HPDE6-E6E7 (cell line): ENCODE measurements around the gene HOXB13.

Experiments
- DNase-seq: peaks from one replicate; pipeline ENCODE4 v3.0.0; 2011; ENCODE audit warnings: missing footprints; ENCODE audit errors: extremely low spot score

The HOXB13 gene

GRCh38 chr17:48728232-48729231 is at the start of gene HOXB13:
Gene HOXB13 (minus strand): TSS chr17:48728750. CDS start chr17:48728593, 157 bp downstream.
- no peak for DNase-seq

- DNase-seq: no peak
These were observed 48.1 kb upstream of the HOXB13 start for GRCh38 chr17:48776602-48777001.

DNA sequence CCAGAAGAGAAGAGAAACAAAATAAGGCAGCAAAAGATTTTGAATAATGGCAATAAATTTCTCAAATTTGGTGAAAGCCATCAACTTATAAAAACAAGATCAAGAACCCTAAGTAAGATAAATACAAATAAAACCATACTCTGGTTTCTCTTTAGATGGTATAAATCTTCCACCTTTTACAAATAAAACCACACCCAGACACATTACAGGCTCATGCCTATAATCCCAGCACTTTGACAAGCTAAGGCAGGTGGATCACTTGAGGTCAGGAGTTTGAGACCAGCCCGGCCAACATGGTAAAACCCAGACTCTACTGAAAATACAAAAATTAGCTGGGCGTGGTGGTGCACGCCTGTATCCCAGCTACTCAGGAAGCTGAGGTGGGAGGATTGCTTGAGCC is 44.7 kb upstream of the HOXB13 start:
- no peak for DNase-seq

- no peak for DNase-seq
These were observed 42.4 kb upstream of the HOXB13 start for GRCh38 chr17:48770954-48771353.

GRCh38 chr17:48769009-48769675 is 40.6 kb upstream of the HOXB13 start:
- no peak for DNase-seq

DNA sequence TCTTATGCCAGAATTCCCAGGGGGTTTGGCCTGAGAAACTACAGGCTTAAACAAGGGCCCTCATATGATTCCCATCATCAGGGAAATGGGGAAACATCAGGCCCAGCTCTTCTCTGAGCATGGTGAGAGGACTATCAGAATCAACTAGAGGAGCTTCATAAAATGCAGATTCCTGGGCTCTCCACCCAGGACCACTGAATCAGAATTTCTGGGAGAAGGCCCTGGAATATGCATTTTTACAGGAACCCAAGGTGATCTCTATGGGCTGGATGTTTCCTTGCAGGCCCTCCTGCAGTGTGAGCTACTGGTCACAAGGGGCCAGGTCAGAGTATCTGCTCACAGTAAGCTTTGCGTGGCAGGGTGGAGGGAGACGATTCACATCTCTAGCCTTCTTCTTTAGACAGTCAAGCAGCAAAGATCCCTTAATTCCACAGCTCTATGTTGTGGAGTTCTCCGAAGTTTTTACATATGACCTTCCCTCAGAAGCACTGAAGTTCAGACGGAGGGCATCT is 38.8 kb upstream of the HOXB13 start:
- no peak for DNase-seq

- no peak for DNase-seq
These were observed 32.6 kb upstream of the HOXB13 start for GRCh38 chr17:48761114-48761513.

DNA sequence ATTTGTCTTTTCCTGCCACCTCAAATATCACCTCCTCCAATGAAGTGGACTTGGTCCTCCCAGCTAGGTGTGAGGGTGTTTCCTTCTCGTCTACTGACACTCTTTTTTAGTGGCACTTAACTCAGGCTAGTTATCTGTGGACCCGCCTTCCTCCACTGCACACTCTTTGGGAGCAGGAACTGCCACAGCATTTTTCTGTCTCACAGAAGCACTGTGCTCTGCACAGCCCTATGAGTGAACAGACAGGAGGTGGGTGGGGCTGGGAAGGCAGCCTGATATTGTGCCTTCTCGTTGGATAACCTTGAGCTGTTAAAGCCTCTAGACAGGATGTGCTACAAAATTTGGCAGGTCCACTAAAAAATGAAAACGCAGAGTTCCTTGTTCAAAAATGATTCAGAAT is 31.9 kb upstream of the HOXB13 start:
- DNase-seq: no peak

GRCh38 chr17:48759288-48759687 is 30.7 kb upstream of the HOXB13 start:
- DNase-seq: no peak

DNA sequence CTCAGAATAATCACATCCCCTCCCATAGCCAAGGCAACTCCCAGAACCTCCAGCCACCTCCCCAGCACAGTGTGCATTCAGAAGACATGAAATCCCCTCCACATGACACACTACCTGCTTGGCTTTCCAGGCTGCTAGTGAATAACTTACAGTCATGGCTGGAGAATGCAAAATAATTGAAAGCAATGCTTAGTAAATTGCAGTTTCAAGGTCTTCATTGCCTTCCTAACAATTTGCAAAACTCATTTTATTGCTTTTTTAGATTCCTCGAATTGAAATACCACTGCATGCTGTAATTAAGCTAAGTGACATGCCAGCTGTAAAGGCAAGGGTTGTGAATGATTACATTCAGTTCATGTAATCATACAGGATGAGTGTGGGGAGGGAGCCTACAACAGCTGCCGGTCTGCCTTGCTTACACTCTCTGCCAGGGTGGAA is 29.0 kb upstream of the HOXB13 start:
- no peak for DNase-seq

- no peak for DNase-seq
These were observed 28.3 kb upstream of the HOXB13 start for GRCh38 chr17:48756830-48757251.

GRCh38 chr17:48755356-48755755 is 26.8 kb upstream of the HOXB13 start:
- DNase-seq: no peak

- no peak for DNase-seq
These were observed 26.1 kb upstream of the HOXB13 start for GRCh38 chr17:48754500-48755261.

- no peak for DNase-seq
These were observed 25.4 kb upstream of the HOXB13 start for GRCh38 chr17:48753794-48754499.

- DNase-seq: no peak
These were observed 24.1 kb upstream of the HOXB13 start for GRCh38 chr17:48752399-48753288.

- no peak for DNase-seq
These were observed 23.3 kb upstream of the HOXB13 start for GRCh38 chr17:48751733-48752398.

DNA sequence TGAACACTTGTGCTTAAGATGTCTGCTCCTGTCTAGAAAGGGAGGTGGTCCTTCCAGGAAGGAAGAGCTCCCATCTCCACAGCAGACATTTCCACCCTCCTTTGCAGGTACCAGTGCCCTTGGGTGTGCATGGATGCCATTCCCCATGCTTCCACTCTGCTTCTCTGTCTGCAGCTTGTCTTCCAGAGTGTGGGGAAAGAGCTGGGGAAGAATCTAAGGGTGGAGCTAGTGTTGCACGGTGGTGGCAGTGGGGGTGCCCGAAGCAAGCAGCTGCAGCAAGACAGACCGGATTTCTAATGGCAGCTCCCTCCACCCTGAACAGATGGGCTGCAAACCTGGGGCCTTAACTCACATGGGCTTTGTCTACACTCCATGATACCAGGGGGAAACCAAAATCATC is 22.6 kb upstream of the HOXB13 start:
- DNase-seq: no peak

DNA sequence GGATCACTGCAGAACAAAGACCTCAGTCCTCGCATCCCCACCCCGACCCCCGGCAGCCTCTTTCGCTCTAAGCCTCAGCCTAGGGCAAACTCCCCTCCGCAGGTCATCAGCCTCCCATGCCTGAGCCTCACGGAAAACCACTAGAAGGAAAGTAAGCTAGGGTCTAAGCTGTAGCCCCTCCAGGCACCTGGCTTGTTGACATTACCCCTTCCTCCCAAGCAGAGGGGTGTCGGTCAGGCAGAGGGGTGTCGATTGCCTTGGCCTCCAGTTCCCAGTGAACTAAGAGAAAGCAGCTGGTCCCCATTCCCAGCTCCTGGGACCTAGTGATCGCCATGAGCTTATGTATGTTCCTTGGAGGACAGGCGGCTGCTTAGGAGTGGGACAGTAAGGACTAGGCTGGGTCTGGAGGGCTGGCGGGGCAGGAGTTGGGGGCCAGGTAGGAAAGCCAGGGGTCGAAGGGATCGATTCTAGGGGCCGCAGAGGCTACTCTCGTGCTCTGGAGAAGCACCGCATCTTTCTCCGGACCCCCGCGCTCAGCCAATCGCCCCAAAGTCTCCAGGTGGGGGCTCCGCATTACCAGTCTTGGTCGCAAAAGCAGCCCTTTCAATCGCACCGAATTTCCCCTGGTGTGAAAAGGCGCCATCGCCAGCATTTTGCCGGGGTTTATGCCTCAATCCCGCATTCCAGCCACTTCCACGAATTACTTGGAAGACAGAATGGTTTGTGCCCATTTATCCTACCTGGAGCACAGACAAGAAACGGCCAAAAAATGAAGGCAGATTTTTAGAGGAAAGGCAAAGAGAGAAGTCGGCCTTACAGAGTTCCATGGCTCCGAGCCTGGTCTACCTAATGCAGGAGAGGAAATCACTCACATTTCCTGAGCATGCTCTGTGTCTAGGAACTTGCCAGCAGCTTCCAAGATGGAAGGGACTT is 21.3 kb upstream of the HOXB13 start:
- DNase-seq: no peak
